Measurements from ENCODE around the gene TMTC1.

TMTC1 gene

DNA sequence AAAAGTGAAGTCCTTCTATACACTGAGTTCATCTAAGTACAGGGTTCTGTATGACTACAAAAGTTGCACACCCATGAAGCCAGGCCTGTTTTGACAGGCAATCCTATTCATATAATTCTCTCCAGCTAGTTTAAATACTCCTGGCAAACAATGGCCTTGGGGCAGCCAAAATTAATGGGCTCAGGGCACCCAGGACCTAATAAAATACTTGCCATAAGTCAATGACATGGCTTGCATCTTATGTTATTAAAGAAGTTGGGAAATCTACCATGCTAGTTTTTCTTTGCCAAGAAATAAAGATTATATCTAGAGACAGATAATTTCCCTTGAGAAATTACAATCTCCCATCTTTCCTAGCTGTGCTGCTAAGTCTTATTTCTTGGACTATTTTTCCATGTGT is 11.1 kb upstream of the TMTC1 start:
- peaks cover 12% of the 10 kb centered on the region; the same call in 1 of the 2 replicates for H3F3A ChIP-seq (ENCODE audit: insufficient read depth, low read length)

GRCh38 chr12:29792853-29793252 is 9.1 kb upstream of the TMTC1 start:
- TF ChIP-seq EZH2 (IDR thresholded peaks at IDR 0.05; ENCODE audit: borderline replicate concordance, low read length) (no peak), CTCF (IDR thresholded peaks at IDR 0.05; ENCODE audit: low read length) (no peak)
- Histone ChIP-seq H3K9me2 (ENCODE audit: low read depth, low read length) (no peaks in the 10 kb centered on the region), H3K79me2 (ENCODE audit: insufficient read depth, low read length) (no peaks in the 10 kb centered on the region), H3K4me2 (ENCODE audit: low read length) (no peak overlapping the region), H3K4me1 (ENCODE audit: insufficient read depth, low read length, severe bottlenecking) (no peaks in the 10 kb centered on the region), H3K27ac (ENCODE audit: low read depth, low read length, poor library complexity, severe bottlenecking) (no peak overlapping the region), H3F3A (ENCODE audit: insufficient read depth, low read length) (peaks cover 12% of the 10 kb centered on the region; the same call in 1 of the 2 replicates), H3K36me3 (ENCODE audit: insufficient read depth, low read length) (no peaks in the 10 kb centered on the region), H3K9ac (ENCODE audit: low read length) (no peak overlapping the region), H3K27me3 (ENCODE audit: insufficient read depth, low read length) (no peaks in the 10 kb centered on the region), H4K20me1 (ENCODE audit: insufficient read depth, low read length) (no peaks in the 10 kb centered on the region), H3K9me3 (ENCODE audit: low read length) (no peaks in the 10 kb centered on the region; the same call in 1 of the 2 replicates), H2AFZ (ENCODE audit: low read length) (no peak overlapping the region), H3K4me3 (ENCODE audit: low read depth, low read length, poor library complexity, severe bottlenecking) (no peak overlapping the region)

More for the DNA sequence above, 11.1 kb upstream of the TMTC1 start:
- H3K9me3 ChIP-seq (ENCODE audit: low read length), result no peaks in the 10 kb centered on the region; the same call in 1 of the 2 replicates
- H3K9ac ChIP-seq (ENCODE audit: low read length), result no peak overlapping the region
- H3K36me3 ChIP-seq (ENCODE audit: insufficient read depth, low read length), result no peaks in the 10 kb centered on the region
- TF ChIP-seq CTCF (IDR thresholded peaks at IDR 0.05; ENCODE audit: low read length) (no peak), EZH2 (IDR thresholded peaks at IDR 0.05; ENCODE audit: borderline replicate concordance, low read length) (no peak)
- H3K27me3 ChIP-seq (ENCODE audit: insufficient read depth, low read length), result no peaks in the 10 kb centered on the region
- H3K9me2 ChIP-seq (ENCODE audit: low read depth, low read length), result no peaks in the 10 kb centered on the region
- H3K27ac ChIP-seq (ENCODE audit: low read depth, low read length, poor library complexity, severe bottlenecking), result no peak overlapping the region
- no peak overlapping the region for H3K4me3 ChIP-seq (ENCODE audit: low read depth, low read length, poor library complexity, severe bottlenecking)
- no peaks in the 10 kb centered on the region for H3K79me2 ChIP-seq (ENCODE audit: insufficient read depth, low read length)
- no peaks in the 10 kb centered on the region for H3K4me1 ChIP-seq (ENCODE audit: insufficient read depth, low read length, severe bottlenecking)
- H2AFZ ChIP-seq (ENCODE audit: low read length), result no peak overlapping the region
- H3K4me2 ChIP-seq (ENCODE audit: low read length), result no peak overlapping the region
- H4K20me1 ChIP-seq (ENCODE audit: insufficient read depth, low read length), result no peaks in the 10 kb centered on the region

DNA sequence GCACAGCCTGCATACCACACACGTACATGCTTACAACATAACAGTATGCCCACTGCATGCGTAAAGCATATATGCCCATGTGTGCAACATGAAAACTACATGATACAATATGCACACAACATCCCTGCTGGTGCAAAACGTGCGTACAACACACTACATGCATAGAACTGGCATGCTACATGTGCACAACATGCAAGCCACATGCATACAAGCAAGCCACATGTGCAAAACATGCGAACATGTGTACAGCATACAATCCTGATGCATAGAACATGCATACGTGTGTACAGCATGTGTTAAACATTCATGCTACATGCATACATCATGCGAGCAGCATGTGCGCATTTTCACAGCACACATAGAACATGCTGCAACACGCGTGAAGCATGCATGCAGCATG is 8.4 kb upstream of the TMTC1 start:
- Histone ChIP-seq H3K4me2 (ENCODE audit: low read length) (no peak overlapping the region), H3K4me3 (ENCODE audit: low read depth, low read length, poor library complexity, severe bottlenecking) (no peak overlapping the region), H2AFZ (ENCODE audit: low read length) (no peak overlapping the region), H3K27me3 (ENCODE audit: insufficient read depth, low read length) (no peaks in the 10 kb centered on the region), H3K9ac (ENCODE audit: low read length) (no peak overlapping the region), H4K20me1 (ENCODE audit: insufficient read depth, low read length) (no peaks in the 10 kb centered on the region), H3K79me2 (ENCODE audit: insufficient read depth, low read length) (no peaks in the 10 kb centered on the region), H3K36me3 (ENCODE audit: insufficient read depth, low read length) (no peaks in the 10 kb centered on the region), H3K9me2 (ENCODE audit: low read depth, low read length) (no peaks in the 10 kb centered on the region), H3K27ac (ENCODE audit: low read depth, low read length, poor library complexity, severe bottlenecking) (no peak overlapping the region), H3F3A (ENCODE audit: insufficient read depth, low read length) (peaks cover 12% of the 10 kb centered on the region; the same call in 1 of the 2 replicates), H3K4me1 (ENCODE audit: insufficient read depth, low read length, severe bottlenecking) (no peaks in the 10 kb centered on the region), H3K9me3 (ENCODE audit: low read length) (no peaks in the 10 kb centered on the region; the same call in 1 of the 2 replicates)
- TF ChIP-seq CTCF (IDR thresholded peaks at IDR 0.05; ENCODE audit: low read length), result no peak

Measured in OCI-LY1 (cell line).